ENCODE measurements around the gene SERPINI2. TPM values are rescaled to one million over a fixed set of nuclear protein-coding genes. Genes with fewer than 3 reads are reported as not detected.

The SERPINI2 gene
- total and polyA plus RNA-seq, 4 donors: 0.49 to 5.2 (median 3.7) TPM

- no peak for DNase-seq
Measured at GRCh38 chr3:167396075-167396474, 77.8 kb downstream of the SERPINI2 start.

GRCh38 chr3:167394003-167394402 is 79.8 kb downstream of the SERPINI2 start:
- Histone ChIP-seq H3K9me3 (ENCODE audit: control insufficient read depth in 4 of 4, insufficient read depth in 3 of 4, low read length in 3 of 4) (no peaks in the 10 kb centered on the region), H3K27ac (ENCODE audit: low read depth in 1 of 2, low read length in 1 of 2) (no peak overlapping the region), H3K9ac (ENCODE audit: insufficient read depth in 1 of 2, low read length in 2 of 2) (no peak overlapping the region), H3K27me3 (ENCODE audit: control insufficient read depth in 3 of 3, insufficient read depth in 3 of 3, low read length in 2 of 3) (no peaks in the 10 kb centered on the region), H3K4me3 (no peak overlapping the region), H3K4me1 (ENCODE audit: control insufficient read depth in 5 of 5, insufficient read depth in 5 of 5, low read length in 5 of 5) (peaks cover 0 to 7% (median 0%) of the 10 kb centered on the region in 5 donors), H3K36me3 (ENCODE audit: control insufficient read depth in 4 of 4, insufficient read depth in 4 of 4, low read length in 4 of 4) (no peaks in the 10 kb centered on the region)
- no peak for TF ChIP-seq CTCF (IDR thresholded peaks at IDR 0.05; ENCODE audit: control extremely low read depth, extremely low read depth)
- ATAC-seq (ENCODE audit: insufficient read depth, low FRiP score) (no peak), DNase-seq (peak in 2 of 3 donors; percentile 14 to 36)
- WGBS, 2 donors: 51 to 59% methylated on average over 2 of the region's 2 CpGs

More at GRCh38 chr3:167396075-167396474, 77.8 kb downstream of the SERPINI2 start:
- no peak for TF ChIP-seq CTCF (IDR thresholded peaks at IDR 0.05; ENCODE audit: control extremely low read depth, extremely low read depth)
- Histone ChIP-seq H3K9me3 (ENCODE audit: control insufficient read depth in 4 of 4, insufficient read depth in 3 of 4, low read length in 3 of 4) (no peaks in the 10 kb centered on the region), H3K27me3 (ENCODE audit: control insufficient read depth in 3 of 3, insufficient read depth in 3 of 3, low read length in 2 of 3) (no peaks in the 10 kb centered on the region), H3K9ac (ENCODE audit: insufficient read depth in 1 of 2, low read length in 2 of 2) (no peak overlapping the region), H3K36me3 (ENCODE audit: control insufficient read depth in 4 of 4, insufficient read depth in 4 of 4, low read length in 4 of 4) (no peaks in the 10 kb centered on the region), H3K4me1 (ENCODE audit: control insufficient read depth in 5 of 5, insufficient read depth in 5 of 5, low read length in 5 of 5) (peaks cover 0 to 7% (median 0%) of the 10 kb centered on the region in 5 donors), H3K27ac (ENCODE audit: low read depth in 1 of 2, low read length in 1 of 2) (no peak overlapping the region), H3K4me3 (no peak overlapping the region)
- WGBS, 2 donors: 82 to 88% methylated on average over 2 of the region's 2 CpGs
- no peak for ATAC-seq (ENCODE audit: insufficient read depth, low FRiP score)

Other genes starting within 250 kb of the SERPINI2 start
- 10 to 100 TPM; 22.8 to 51.3 TPM for gene ZBBX, start 93.7 kb downstream of the SERPINI2 start, total RNA-seq
- gene ZBBX, start 93.7 kb downstream of the SERPINI2 start, polyA plus RNA-seq: 10 to 100 TPM in 1 of 2 donors, 1 to 10 TPM in 1; 7.1 to 11.3 TPM
- 10 to 100 TPM; 17.6 to 33.9 TPM for gene WDR49, start 179.9 kb upstream of the SERPINI2 start, total RNA-seq
- gene WDR49, start 179.9 kb upstream of the SERPINI2 start, polyA plus RNA-seq: 1 to 10 TPM; 1.4 to 2.0 TPM

Measured in lung (tissue), 12 donors.